GM21723 (cell line): Measurements from ENCODE around the gene ARHGAP18.
A peak's percentile ranks its signal among the peaks of the same experiment; 100 is the strongest.

Experiments
- ATAC-seq: cut with Tn5 transposase; IDR thresholded peaks from one replicate; pipeline ENCODE4 v1.9.1; 2021; ENCODE audit warnings: mild to moderate bottlenecking, moderate library complexity; ENCODE audit not compliant: unreplicated experiment

ARHGAP18 gene

DNA sequence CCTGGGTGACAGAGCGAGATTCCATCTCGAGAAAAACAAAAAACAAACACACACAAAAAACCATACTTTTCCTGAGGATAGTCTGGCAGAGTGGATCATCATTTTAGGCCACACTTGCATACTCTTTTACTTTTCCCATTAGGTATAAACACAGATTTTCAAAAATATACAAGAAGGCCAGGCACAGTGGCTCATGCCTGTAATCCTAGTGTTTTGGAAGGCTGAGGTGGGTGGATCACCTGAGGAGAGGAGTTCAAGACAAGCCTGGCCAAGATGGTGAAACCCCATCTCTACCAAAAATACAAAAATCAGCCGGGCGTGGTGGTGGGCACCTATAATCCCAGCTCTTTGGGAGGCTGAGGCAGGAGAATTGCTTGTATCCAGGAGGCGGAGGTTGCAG lies 85.5 kb downstream of the ARHGAP18 start:
- ATAC-seq, result no peak

DNA sequence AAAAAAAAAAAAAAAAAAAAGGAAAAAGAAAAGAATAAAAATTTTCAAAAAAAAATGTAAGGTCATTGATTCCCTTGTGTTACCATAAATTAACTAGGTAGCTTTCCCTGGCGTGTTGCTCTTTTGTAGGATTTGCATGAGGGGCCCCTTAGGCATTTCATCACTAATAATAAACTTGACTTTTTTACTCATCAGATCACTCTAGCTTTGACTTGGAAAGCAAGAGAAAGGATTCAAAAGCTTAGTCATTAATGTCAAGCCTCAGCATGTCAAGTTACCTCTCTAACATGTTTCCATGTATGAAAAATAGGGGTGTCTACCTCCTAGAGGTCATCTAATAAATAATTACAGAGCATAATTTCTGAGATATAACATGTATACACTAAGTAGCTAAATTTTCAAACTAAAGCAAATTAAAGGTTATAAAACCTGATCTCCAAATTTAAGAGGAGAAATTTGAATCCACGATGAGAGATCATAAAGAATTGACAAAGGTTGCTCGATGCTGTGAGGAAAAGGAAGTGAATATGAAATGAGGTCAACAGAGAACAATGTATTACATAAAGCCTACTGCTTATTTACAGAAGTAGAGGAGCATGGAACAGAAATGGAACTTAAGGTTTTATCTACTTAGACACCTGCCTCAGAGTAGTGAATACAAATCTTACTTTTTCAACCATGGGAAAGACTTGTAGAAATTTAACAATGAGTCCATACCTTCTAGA lies 86.8 kb downstream of the ARHGAP18 start:
- peak; percentile 71 for ATAC-seq

DNA sequence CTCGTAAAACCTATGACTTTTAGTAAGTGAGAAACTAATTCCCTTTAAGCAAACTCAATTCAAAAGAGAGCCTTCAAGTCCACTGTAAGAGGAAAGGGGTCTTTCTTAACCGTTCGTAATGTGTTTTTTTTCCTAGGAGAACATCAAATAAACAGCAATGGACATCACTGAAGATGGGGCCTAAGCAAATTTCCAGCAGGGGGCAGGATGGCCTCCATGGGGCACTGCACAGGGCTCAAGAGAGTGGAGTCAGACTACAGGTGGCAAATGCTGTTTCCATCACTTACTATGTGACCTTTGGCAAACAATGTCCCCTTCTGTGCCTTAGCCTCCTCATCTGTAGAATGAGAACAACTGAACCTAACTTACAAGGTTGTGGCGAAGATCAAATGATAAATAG lies 88.7 kb downstream of the ARHGAP18 start:
- ATAC-seq, result no peak

DNA sequence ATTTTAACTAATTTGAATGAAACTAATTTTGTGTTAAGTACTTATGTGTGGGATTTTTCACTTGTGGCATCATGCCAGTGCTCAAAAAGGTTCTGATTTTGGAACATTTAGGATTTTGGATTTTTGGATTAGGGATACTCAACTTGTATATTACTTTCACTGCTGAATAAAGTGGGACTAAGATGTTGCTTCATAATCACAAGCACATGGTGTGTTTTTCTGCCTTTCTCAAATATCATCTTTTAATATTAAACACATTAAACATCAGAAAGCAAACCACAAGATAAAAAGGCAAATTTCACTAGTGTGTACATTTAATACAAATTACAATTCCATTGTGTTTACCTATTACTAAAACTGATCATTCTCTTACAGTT lies 89.8 kb downstream of the ARHGAP18 start:
- no peak for ATAC-seq

DNA sequence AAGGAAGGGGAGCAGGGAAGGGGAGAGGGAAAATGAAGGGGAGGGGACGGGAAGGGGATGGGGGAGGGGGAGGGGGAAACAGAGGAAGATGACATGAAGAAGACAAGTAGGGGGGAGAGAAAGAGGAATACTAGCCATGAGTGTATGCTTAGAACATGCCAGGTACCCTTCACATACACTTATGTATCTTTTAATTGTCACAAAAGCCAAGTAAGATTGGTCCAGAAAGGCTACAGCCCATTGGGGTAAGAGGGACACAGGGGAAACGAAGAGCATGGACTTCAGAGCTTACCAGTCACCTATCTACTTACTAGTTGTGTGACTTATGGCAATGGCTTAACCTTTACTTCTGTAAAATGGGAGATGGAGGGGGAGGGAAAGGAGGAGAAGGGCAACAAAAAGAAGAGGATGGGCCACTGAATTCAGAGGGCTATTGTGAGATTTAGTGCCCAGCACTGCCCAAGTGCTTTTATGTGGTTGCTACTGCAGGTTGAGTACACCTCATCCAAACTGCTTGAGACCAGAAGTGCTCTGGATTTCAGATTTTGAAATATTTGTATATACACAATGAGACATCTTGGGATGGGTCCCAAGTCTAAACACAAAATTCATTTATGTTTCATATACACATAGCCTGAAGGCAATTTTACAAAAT lies 90.3 kb downstream of the ARHGAP18 start:
- no peak for ATAC-seq

GRCh38 chr6:129617986-129618385 lies 92.0 kb downstream of the ARHGAP18 start:
- ATAC-seq, result no peak

DNA sequence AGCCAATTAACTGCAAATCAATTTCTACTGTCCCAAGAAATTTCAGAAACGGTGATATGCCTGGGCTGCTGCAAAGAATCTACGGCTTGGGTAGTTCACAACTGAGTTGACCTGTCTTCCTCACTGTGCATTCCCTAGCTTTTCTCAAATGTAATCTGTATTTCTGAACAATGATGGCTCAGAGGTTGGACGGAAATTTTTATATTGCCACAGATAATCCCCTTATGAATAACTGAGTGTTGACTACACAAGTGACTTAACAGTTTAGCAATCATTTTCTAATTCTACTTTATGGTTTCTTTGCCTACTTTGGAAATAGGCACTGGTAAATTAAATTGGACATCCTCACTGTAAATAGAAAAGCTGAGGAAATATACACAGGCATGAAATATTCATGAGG lies 94.5 kb downstream of the ARHGAP18 start:
- no peak for ATAC-seq

- no peak for ATAC-seq
Observed at GRCh38 chr6:129615020-129615419, 95.0 kb downstream of the ARHGAP18 start.

- ATAC-seq, result no peak
Observed at GRCh38 chr6:129614464-129614863, 95.5 kb downstream of the ARHGAP18 start.

- ATAC-seq, result no peak
Observed at GRCh38 chr6:129612440-129612839, 97.5 kb downstream of the ARHGAP18 start.

DNA sequence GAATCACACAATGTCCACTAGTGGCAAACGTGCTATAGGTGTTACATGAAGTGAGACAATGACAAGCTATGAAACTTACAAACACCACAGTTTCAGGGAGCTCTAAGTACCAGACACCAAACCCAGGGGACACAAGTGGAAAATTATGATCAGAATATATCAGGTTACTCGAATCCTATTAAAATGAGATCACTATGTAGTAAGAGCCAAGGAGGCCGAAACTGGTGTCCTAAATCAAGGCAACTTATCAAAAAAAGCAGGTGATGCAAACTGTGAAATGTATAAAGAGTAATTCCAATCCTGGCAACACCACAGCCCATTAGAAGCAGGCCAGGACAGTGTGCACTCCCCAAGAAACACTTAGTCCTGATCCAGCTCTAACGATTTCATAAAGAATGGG lies 100.3 kb downstream of the ARHGAP18 start:
- no peak for ATAC-seq

GRCh38 chr6:129608886-129609537 lies 101.0 kb downstream of the ARHGAP18 start:
- no peak for ATAC-seq

DNA sequence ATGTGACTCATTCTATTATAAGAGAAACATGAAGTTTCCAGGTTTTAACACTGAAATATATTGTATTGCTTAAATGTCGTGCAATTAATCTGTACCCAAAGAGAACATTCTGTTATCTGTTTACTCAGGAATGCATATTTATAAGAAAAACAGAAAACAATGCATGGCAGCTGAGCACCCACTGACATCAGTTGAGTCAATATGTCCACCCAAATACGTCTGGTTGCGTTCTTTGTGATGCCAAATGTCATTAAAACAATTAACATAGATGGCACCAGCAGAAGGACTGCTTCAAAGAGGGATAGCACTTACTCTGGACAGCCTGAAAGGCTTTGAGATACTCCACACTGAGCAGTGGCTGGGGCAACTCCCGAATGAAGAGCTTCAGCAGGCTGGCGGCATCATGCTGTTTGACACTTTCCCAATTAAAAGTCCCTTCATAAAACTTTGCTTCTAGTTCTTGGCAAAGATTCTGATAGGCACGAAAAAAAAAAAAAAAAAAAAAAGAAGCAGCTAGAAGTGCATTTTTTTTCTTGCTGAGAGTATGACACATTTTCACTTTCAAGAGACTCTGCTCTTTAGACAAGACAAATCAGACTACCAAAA lies 102.3 kb downstream of the ARHGAP18 start:
- ATAC-seq, result no peak

DNA sequence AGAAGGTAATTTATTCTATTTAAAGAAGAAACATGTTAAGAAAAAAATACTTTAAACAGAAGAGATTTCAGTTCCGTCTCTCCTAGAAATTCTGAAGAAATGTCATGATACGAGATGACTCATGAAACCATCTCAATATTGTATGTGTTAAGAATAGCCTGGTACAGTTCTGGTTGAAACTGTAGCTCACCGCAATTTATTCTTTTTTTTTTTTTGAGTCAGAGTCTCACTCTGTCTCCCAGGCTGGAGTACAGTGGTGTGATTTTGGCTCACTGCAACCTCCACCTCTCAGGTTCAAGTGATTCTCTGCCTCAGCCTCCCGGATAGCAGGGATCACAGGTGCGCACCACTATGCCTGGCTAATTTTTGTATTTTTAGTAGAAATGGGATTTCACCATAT lies 103.3 kb downstream of the ARHGAP18 start:
- no peak for ATAC-seq

- no peak for ATAC-seq
Observed at GRCh38 chr6:129605967-129606366, 104.0 kb downstream of the ARHGAP18 start.

DNA sequence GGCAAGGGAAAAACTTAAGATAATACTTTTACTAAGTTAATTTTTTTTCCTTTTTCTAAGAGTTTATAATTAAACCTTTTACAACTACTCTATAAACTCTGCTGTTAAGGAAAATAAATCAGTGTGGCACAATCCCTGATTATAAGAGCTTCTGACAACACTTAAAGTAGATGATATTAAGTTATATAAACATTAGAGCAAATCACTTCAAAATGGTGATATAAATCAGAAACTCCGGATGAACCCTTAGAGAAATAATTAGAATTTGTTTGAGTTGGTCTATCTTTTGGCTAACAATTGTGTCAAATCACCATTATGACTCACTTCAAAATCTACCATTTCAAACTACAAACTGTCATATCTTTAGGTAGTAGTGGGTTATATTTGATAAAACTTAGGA lies 104.9 kb downstream of the ARHGAP18 start:
- no peak for ATAC-seq

GRCh38 chr6:129604321-129604720 lies 105.7 kb downstream of the ARHGAP18 start:
- ATAC-seq, result no peak

DNA sequence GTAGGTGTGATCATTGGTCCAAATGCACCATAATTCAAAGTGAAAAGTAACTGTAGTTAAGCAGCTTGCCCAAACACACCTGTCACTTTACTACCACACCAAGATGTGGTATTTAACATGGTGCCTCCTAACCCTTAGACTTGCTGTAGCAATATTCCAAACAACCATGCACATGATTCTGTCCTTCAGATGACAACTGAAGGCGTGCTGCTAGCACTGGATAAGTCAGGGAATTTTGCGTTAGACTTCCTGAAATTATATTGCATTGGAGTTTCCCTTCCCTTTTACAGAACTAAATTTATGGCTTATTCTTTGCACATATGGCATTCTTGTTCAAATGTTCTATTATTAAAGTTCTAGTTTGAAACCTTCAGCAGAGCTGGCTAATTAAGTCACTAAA lies 106.2 kb downstream of the ARHGAP18 start:
- ATAC-seq, result no peak

- no peak for ATAC-seq
Observed at GRCh38 chr6:129601323-129601722, 108.7 kb downstream of the ARHGAP18 start.

DNA sequence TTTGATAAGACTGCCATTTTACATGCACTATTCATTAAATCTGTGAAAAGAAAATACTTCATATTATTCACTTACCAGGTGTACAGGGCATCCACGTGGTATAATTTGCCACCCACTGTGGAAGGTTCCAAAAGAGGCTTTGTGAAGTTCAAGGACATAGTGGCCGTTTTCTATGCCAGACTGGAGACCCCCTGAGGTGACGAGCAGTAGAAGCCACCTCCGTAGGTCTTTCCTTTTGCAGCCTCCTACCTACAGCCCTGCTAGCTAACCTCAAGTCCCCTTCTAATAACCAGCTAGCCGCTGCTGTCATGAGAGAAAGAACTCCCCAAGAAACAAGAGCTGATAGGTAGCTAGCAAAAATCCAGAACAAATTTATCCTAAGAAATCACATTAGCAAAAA lies 110.5 kb downstream of the ARHGAP18 start:
- no peak for ATAC-seq

GRCh38 chr6:129598244-129599187 lies 111.5 kb downstream of the ARHGAP18 start:
- peak; percentile 66 for ATAC-seq
